ENCODE results near the gene LRRC8B.

Gene LRRC8B

GRCh38 chr1:89545264-89546038 is 20.8 kb downstream of the LRRC8B start:
- H4K8ac ChIP-seq (ENCODE audit: low read depth, low read length): no peak overlapping the region
- no peaks in the 10 kb centered on the region for H3K9me3 ChIP-seq (replicated peaks in 1 of 2; ENCODE audit: control insufficient read depth in 2 of 2, insufficient read depth in 1 of 2, low read depth in 1 of 2, low read length in 2 of 2)
- H3K18ac ChIP-seq (ENCODE audit: low read length): no peak overlapping the region
- no peaks in the 10 kb centered on the region for H3K79me1 ChIP-seq (ENCODE audit: low read depth, low read length)
- peaks cover 0 to 3% of the 10 kb centered on the region in 2 donors for H3K4me1 ChIP-seq (ENCODE audit: control insufficient read depth in 2 of 2, insufficient read depth in 1 of 2, low read depth in 1 of 2, low read length in 2 of 2)
- no peak overlapping the region for H3K27ac ChIP-seq (replicated peaks; ENCODE audit: low read length)
- no peaks in the 10 kb centered on the region for H3K27me3 ChIP-seq (ENCODE audit: control insufficient read depth in 3 of 3, insufficient read depth in 3 of 3, low read depth in 1 of 3, low read length in 3 of 3)
- no peaks in the 10 kb centered on the region for H3K36me3 ChIP-seq (replicated peaks in 1 of 2; ENCODE audit: control insufficient read depth in 2 of 2, insufficient read depth in 2 of 2, low read length in 2 of 2)
- no peak overlapping the region for H2BK15ac ChIP-seq (ENCODE audit: low read length)
- no peak overlapping the region for H2BK120ac ChIP-seq (ENCODE audit: low read depth, low read length)
- H2AFZ ChIP-seq (ENCODE audit: low read length): no peak overlapping the region
- 100% methylated on average over 1 of the region's 6 CpGs for WGBS, 2 donors (ENCODE audit: extremely low coverage in 2 of 2, insufficient read length in 2 of 2, insufficient replicate concordance in 1 of 2)
- no peak overlapping the region for H2BK12ac ChIP-seq (ENCODE audit: low read length)
- no peak for DNase-seq (ENCODE audit: low spot score)
- no peak overlapping the region for H3K14ac ChIP-seq (ENCODE audit: low read length)
- H3K23ac ChIP-seq (ENCODE audit: low read depth, low read length, poor library complexity): no peak overlapping the region
- no peak overlapping the region for H3K4ac ChIP-seq (ENCODE audit: low read length)
- no peak overlapping the region for H3K4me2 ChIP-seq (ENCODE audit: insufficient read depth, low read length, poor library complexity, severe bottlenecking)
- H2BK5ac ChIP-seq (ENCODE audit: low read length): no peak overlapping the region
- H2AK5ac ChIP-seq (ENCODE audit: low read depth, low read length): no peak overlapping the region
- H4K91ac ChIP-seq (ENCODE audit: low read depth, low read length, poor library complexity): no peak overlapping the region
- no peak overlapping the region for H3K9ac ChIP-seq (ENCODE audit: low read depth, low read length, poor library complexity)
- no peak overlapping the region for H3K4me3 ChIP-seq (ENCODE audit: low read length in 2 of 2)

- no peak overlapping the region for H3K14ac ChIP-seq (ENCODE audit: low read length)
- no peak overlapping the region for H2BK12ac ChIP-seq (ENCODE audit: low read length)
- no peak overlapping the region for H3K4me2 ChIP-seq (ENCODE audit: insufficient read depth, low read length, poor library complexity, severe bottlenecking)
- no peak overlapping the region for H3K4ac ChIP-seq (ENCODE audit: low read length)
- H2BK15ac ChIP-seq (ENCODE audit: low read length): no peak overlapping the region
- no peak overlapping the region for H2AFZ ChIP-seq (ENCODE audit: low read length)
- no peak overlapping the region for H2AK5ac ChIP-seq (ENCODE audit: low read depth, low read length)
- H3K27ac ChIP-seq (replicated peaks; ENCODE audit: low read length): no peak overlapping the region
- DNase-seq (ENCODE audit: low spot score): no peak
- H4K91ac ChIP-seq (ENCODE audit: low read depth, low read length, poor library complexity): no peak overlapping the region
- H3K79me1 ChIP-seq (ENCODE audit: low read depth, low read length): no peaks in the 10 kb centered on the region
- no peak overlapping the region for H4K8ac ChIP-seq (ENCODE audit: low read depth, low read length)
- no peak overlapping the region for H3K18ac ChIP-seq (ENCODE audit: low read length)
- H2BK5ac ChIP-seq (ENCODE audit: low read length): no peak overlapping the region
- H3K9ac ChIP-seq (ENCODE audit: low read depth, low read length, poor library complexity): no peak overlapping the region
- no peak overlapping the region for H2BK120ac ChIP-seq (ENCODE audit: low read depth, low read length)
- WGBS, 2 donors (ENCODE audit: extremely low coverage in 2 of 2, insufficient read length in 2 of 2, insufficient replicate concordance in 1 of 2): no CpG with 5 or more reads among the region's 3 CpGs
- H3K4me1 ChIP-seq (ENCODE audit: control insufficient read depth in 2 of 2, insufficient read depth in 1 of 2, low read depth in 1 of 2, low read length in 2 of 2): peaks cover 0 to 3% of the 10 kb centered on the region in 2 donors
- H3K9me3 ChIP-seq (replicated peaks in 1 of 2; ENCODE audit: control insufficient read depth in 2 of 2, insufficient read depth in 1 of 2, low read depth in 1 of 2, low read length in 2 of 2): no peaks in the 10 kb centered on the region
- no peak overlapping the region for H3K4me3 ChIP-seq (ENCODE audit: low read length in 2 of 2)
- no peaks in the 10 kb centered on the region for H3K27me3 ChIP-seq (ENCODE audit: control insufficient read depth in 3 of 3, insufficient read depth in 3 of 3, low read depth in 1 of 3, low read length in 3 of 3)
- no peaks in the 10 kb centered on the region for H3K36me3 ChIP-seq (replicated peaks in 1 of 2; ENCODE audit: control insufficient read depth in 2 of 2, insufficient read depth in 2 of 2, low read length in 2 of 2)
- H3K23ac ChIP-seq (ENCODE audit: low read depth, low read length, poor library complexity): no peak overlapping the region
Observed at GRCh38 chr1:89546082-89546889, 21.7 kb downstream of the LRRC8B start.

GRCh38 chr1:89546934-89547562 is 22.4 kb downstream of the LRRC8B start:
- Histone ChIP-seq H3K4me3 (ENCODE audit: low read length in 2 of 2) (no peak overlapping the region), H3K23ac (ENCODE audit: low read depth, low read length, poor library complexity) (no peak overlapping the region), H3K4ac (ENCODE audit: low read length) (no peak overlapping the region), H2AFZ (ENCODE audit: low read length) (no peak overlapping the region), H4K8ac (ENCODE audit: low read depth, low read length) (no peak overlapping the region), H3K9ac (ENCODE audit: low read depth, low read length, poor library complexity) (no peak overlapping the region), H2BK12ac (ENCODE audit: low read length) (no peak overlapping the region), H2BK120ac (ENCODE audit: low read depth, low read length) (no peak overlapping the region), H3K79me1 (ENCODE audit: low read depth, low read length) (no peaks in the 10 kb centered on the region), H3K14ac (ENCODE audit: low read length) (no peak overlapping the region), H3K27ac (replicated peaks; ENCODE audit: low read length) (no peak overlapping the region), H3K27me3 (ENCODE audit: control insufficient read depth in 3 of 3, insufficient read depth in 3 of 3, low read depth in 1 of 3, low read length in 3 of 3) (no peaks in the 10 kb centered on the region), H3K18ac (ENCODE audit: low read length) (no peak overlapping the region), H2BK5ac (ENCODE audit: low read length) (no peak overlapping the region), H3K9me3 (replicated peaks in 1 of 2; ENCODE audit: control insufficient read depth in 2 of 2, insufficient read depth in 1 of 2, low read depth in 1 of 2, low read length in 2 of 2) (no peaks in the 10 kb centered on the region), H2BK15ac (ENCODE audit: low read length) (no peak overlapping the region), H3K36me3 (replicated peaks in 1 of 2; ENCODE audit: control insufficient read depth in 2 of 2, insufficient read depth in 2 of 2, low read length in 2 of 2) (no peaks in the 10 kb centered on the region), H2AK5ac (ENCODE audit: low read depth, low read length) (no peak overlapping the region), H3K4me1 (ENCODE audit: control insufficient read depth in 2 of 2, insufficient read depth in 1 of 2, low read depth in 1 of 2, low read length in 2 of 2) (peaks cover 0 to 3% of the 10 kb centered on the region in 2 donors), H3K4me2 (ENCODE audit: insufficient read depth, low read length, poor library complexity, severe bottlenecking) (no peak overlapping the region), H4K91ac (ENCODE audit: low read depth, low read length, poor library complexity) (no peak overlapping the region)
- no peak for DNase-seq (ENCODE audit: low spot score)

- Histone ChIP-seq H3K79me1 (ENCODE audit: low read depth, low read length) (no peaks in the 10 kb centered on the region), H3K4ac (ENCODE audit: low read length) (no peak overlapping the region), H2AK5ac (ENCODE audit: low read depth, low read length) (no peak overlapping the region), H2BK15ac (ENCODE audit: low read length) (no peak overlapping the region), H3K4me2 (ENCODE audit: insufficient read depth, low read length, poor library complexity, severe bottlenecking) (no peak overlapping the region), H3K4me1 (ENCODE audit: control insufficient read depth in 2 of 2, insufficient read depth in 1 of 2, low read depth in 1 of 2, low read length in 2 of 2) (peaks cover 0 to 3% of the 10 kb centered on the region in 2 donors), H3K27me3 (ENCODE audit: control insufficient read depth in 3 of 3, insufficient read depth in 3 of 3, low read depth in 1 of 3, low read length in 3 of 3) (no peaks in the 10 kb centered on the region), H4K91ac (ENCODE audit: low read depth, low read length, poor library complexity) (no peak overlapping the region), H4K8ac (ENCODE audit: low read depth, low read length) (no peak overlapping the region), H3K14ac (ENCODE audit: low read length) (no peak overlapping the region), H3K23ac (ENCODE audit: low read depth, low read length, poor library complexity) (no peak overlapping the region), H3K9me3 (replicated peaks in 1 of 2; ENCODE audit: control insufficient read depth in 2 of 2, insufficient read depth in 1 of 2, low read depth in 1 of 2, low read length in 2 of 2) (no peaks in the 10 kb centered on the region), H2BK12ac (ENCODE audit: low read length) (no peak overlapping the region), H3K36me3 (replicated peaks in 1 of 2; ENCODE audit: control insufficient read depth in 2 of 2, insufficient read depth in 2 of 2, low read length in 2 of 2) (no peaks in the 10 kb centered on the region), H3K4me3 (ENCODE audit: low read length in 2 of 2) (no peak overlapping the region), H3K27ac (replicated peaks; ENCODE audit: low read length) (no peak overlapping the region), H2BK120ac (ENCODE audit: low read depth, low read length) (no peak overlapping the region), H2AFZ (ENCODE audit: low read length) (no peak overlapping the region), H3K9ac (ENCODE audit: low read depth, low read length, poor library complexity) (no peak overlapping the region), H2BK5ac (ENCODE audit: low read length) (no peak overlapping the region), H3K18ac (ENCODE audit: low read length) (no peak overlapping the region)
- DNase-seq (ENCODE audit: low spot score): no peak
- WGBS, 2 donors (ENCODE audit: extremely low coverage in 2 of 2, insufficient read length in 2 of 2, insufficient replicate concordance in 1 of 2): no CpG with 5 or more reads among the region's 2 CpGs
Observed at GRCh38 chr1:89547563-89548116, 23.0 kb downstream of the LRRC8B start.

Data from neuronal stem cell (in vitro differentiated cells).